Measurements from ENCODE around the gene MMP2.

- TF ChIP-seq, protein P1, sequence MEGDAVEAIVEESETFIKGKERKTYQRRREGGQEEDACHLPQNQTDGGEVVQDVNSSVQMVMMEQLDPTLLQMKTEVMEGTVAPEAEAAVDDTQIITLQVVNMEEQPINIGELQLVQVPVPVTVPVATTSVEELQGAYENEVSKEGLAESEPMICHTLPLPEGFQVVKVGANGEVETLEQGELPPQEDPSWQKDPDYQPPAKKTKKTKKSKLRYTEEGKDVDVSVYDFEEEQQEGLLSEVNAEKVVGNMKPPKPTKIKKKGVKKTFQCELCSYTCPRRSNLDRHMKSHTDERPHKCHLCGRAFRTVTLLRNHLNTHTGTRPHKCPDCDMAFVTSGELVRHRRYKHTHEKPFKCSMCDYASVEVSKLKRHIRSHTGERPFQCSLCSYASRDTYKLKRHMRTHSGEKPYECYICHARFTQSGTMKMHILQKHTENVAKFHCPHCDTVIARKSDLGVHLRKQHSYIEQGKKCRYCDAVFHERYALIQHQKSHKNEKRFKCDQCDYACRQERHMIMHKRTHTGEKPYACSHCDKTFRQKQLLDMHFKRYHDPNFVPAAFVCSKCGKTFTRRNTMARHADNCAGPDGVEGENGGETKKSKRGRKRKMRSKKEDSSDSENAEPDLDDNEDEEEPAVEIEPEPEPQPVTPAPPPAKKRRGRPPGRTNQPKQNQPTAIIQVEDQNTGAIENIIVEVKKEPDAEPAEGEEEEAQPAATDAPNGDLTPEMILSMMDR (conservative IDR thresholded peaks at IDR 0.05; ENCODE audit: low read depth in 2 of 2): 0 out of 4 replicates have a peak, but pooled peaks of 1 of the 2 experiments have one; percentile 4
- TF ChIP-seq EZH2 (IDR thresholded peaks at IDR 0.05; ENCODE audit: low read depth, unreplicated experiment) (no peak), POLR2AphosphoS5 (IDR thresholded peaks at IDR 0.05; ENCODE audit: low read depth) (no peak), EZH2phosphoT487 (IDR thresholded peaks at IDR 0.05; ENCODE audit: unreplicated experiment) (no peak)
- TF ChIP-seq, protein P2, sequence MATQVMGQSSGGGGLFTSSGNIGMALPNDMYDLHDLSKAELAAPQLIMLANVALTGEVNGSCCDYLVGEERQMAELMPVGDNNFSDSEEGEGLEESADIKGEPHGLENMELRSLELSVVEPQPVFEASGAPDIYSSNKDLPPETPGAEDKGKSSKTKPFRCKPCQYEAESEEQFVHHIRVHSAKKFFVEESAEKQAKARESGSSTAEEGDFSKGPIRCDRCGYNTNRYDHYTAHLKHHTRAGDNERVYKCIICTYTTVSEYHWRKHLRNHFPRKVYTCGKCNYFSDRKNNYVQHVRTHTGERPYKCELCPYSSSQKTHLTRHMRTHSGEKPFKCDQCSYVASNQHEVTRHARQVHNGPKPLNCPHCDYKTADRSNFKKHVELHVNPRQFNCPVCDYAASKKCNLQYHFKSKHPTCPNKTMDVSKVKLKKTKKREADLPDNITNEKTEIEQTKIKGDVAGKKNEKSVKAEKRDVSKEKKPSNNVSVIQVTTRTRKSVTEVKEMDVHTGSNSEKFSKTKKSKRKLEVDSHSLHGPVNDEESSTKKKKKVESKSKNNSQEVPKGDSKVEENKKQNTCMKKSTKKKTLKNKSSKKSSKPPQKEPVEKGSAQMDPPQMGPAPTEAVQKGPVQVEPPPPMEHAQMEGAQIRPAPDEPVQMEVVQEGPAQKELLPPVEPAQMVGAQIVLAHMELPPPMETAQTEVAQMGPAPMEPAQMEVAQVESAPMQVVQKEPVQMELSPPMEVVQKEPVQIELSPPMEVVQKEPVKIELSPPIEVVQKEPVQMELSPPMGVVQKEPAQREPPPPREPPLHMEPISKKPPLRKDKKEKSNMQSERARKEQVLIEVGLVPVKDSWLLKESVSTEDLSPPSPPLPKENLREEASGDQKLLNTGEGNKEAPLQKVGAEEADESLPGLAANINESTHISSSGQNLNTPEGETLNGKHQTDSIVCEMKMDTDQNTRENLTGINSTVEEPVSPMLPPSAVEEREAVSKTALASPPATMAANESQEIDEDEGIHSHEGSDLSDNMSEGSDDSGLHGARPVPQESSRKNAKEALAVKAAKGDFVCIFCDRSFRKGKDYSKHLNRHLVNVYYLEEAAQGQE (IDR thresholded peaks at IDR 0.05; ENCODE audit: unreplicated experiment): no peak
Measured at GRCh38 chr16:55479430-55480140, 587 bp downstream of the MMP2 start.

Data from GM23338 (cell line).